ENCODE measurements around the gene CRY1. TPM values are rescaled to one million over a fixed set of nuclear protein-coding genes. Genes with fewer than 3 reads are reported as not detected.
A peak's percentile ranks its signal among the peaks of the same experiment; 100 is the strongest.

Gene CRY1
- total RNA-seq, 1 experiment from 2014 or later = 19.4 TPM

- POLR2A ChIA-PET = no interaction called here
- Mint-ChIP-seq H3K4me1 (ENCODE audit: low read depth, unreplicated experiment) (peaks cover 8% of the 10 kb centered on the region), H3K27ac (ENCODE audit: unreplicated experiment) (peak overlapping the region; percentile 9), H3K27me3 (ENCODE audit: insufficient read depth, unreplicated experiment) (no peaks in the 10 kb centered on the region), H3K4me3 (ENCODE audit: unreplicated experiment) (no peak overlapping the region), H3K36me3 (ENCODE audit: insufficient read depth, unreplicated experiment) (no peaks in the 10 kb centered on the region), H3K9me3 (ENCODE audit: unreplicated experiment) (no peaks in the 10 kb centered on the region)
- Histone ChIP-seq H3K4me3 (ENCODE audit: low read depth, low read length) (no peak overlapping the region), H3K36me3 (ENCODE audit: control insufficient read depth, insufficient read depth, low read length) (no peaks in the 10 kb centered on the region), H3K27me3 (replicated peaks; ENCODE audit: control insufficient read depth, insufficient read depth, low read length) (no peaks in the 10 kb centered on the region), H3K9me3 (no peaks in the 10 kb centered on the region), H3K4me1 (0 out of 2 replicates have a peak, but pooled peaks cover 6% of the 10 kb centered on the region)
- no TSS peak for BruUV-seq (replicated peaks)
- CTCF ChIA-PET = no interaction called here
- TF ChIP-seq CTCF (IDR thresholded peaks at IDR 0.05; ENCODE audit: insufficient read depth in 1 of 2, low read depth in 1 of 2, low read length in 1 of 2, severe bottlenecking in 1 of 2, unreplicated experiment in 1 of 2) = no peak
- intact Hi-C loops (cut with micrococcal nuclease; ENCODE audit: unreplicated experiment) = no loop called here
- DNase-seq = no peak
Measured at GRCh38 chr12:107025671-107026070, 67.7 kb downstream of the CRY1 start.

- H3K4me1 Mint-ChIP-seq (ENCODE audit: low read depth, unreplicated experiment) = no peaks in the 10 kb centered on the region
- TF ChIP-seq CTCF (IDR thresholded peaks at IDR 0.05; ENCODE audit: insufficient read depth in 1 of 2, low read depth in 1 of 2, low read length in 1 of 2, severe bottlenecking in 1 of 2, unreplicated experiment in 1 of 2) = no peak
- no peaks in the 10 kb centered on the region for H3K27me3 Mint-ChIP-seq (ENCODE audit: insufficient read depth, unreplicated experiment)
- no peak overlapping the region for H3K4me3 Mint-ChIP-seq (ENCODE audit: unreplicated experiment)
- BruUV-seq (replicated peaks) = no TSS peak
- H3K9me3 ChIP-seq = no peaks in the 10 kb centered on the region
- H3K27ac Mint-ChIP-seq (ENCODE audit: unreplicated experiment) = no peak overlapping the region
- no peaks in the 10 kb centered on the region for H3K4me1 ChIP-seq
- no peak for DNase-seq
- no peaks in the 10 kb centered on the region for H3K36me3 ChIP-seq (ENCODE audit: control insufficient read depth, insufficient read depth, low read length)
- H3K36me3 Mint-ChIP-seq (ENCODE audit: insufficient read depth, unreplicated experiment) = peaks cover 8% of the 10 kb centered on the region
- intact Hi-C loops (cut with micrococcal nuclease; ENCODE audit: unreplicated experiment) = no loop called here
- no peaks in the 10 kb centered on the region for H3K27me3 ChIP-seq (replicated peaks; ENCODE audit: control insufficient read depth, insufficient read depth, low read length)
- POLR2A ChIA-PET = no interaction called here
- CTCF ChIA-PET = no interaction called here
- no peak overlapping the region for H3K4me3 ChIP-seq (ENCODE audit: low read depth, low read length)
- H3K9me3 Mint-ChIP-seq (ENCODE audit: unreplicated experiment) = no peaks in the 10 kb centered on the region
Measured at GRCh38 chr12:107019546-107019945, 73.8 kb downstream of the CRY1 start.

- no peaks in the 10 kb centered on the region for H3K36me3 ChIP-seq (ENCODE audit: control insufficient read depth, insufficient read depth, low read length)
- no peaks in the 10 kb centered on the region for H3K27me3 ChIP-seq (replicated peaks; ENCODE audit: control insufficient read depth, insufficient read depth, low read length)
- Mint-ChIP-seq H3K4me3 (ENCODE audit: unreplicated experiment) (no peak overlapping the region), H3K27ac (ENCODE audit: unreplicated experiment) (no peak overlapping the region), H3K27me3 (ENCODE audit: insufficient read depth, unreplicated experiment) (no peaks in the 10 kb centered on the region), H3K9me3 (ENCODE audit: unreplicated experiment) (no peaks in the 10 kb centered on the region), H3K36me3 (ENCODE audit: insufficient read depth, unreplicated experiment) (peaks cover 13% of the 10 kb centered on the region), H3K4me1 (ENCODE audit: low read depth, unreplicated experiment) (no peaks in the 10 kb centered on the region)
- no peak overlapping the region for H3K4me3 ChIP-seq (ENCODE audit: low read depth, low read length)
- intact Hi-C loops (cut with micrococcal nuclease; ENCODE audit: unreplicated experiment) = no loop called here
- H3K9me3 ChIP-seq = no peaks in the 10 kb centered on the region
- H3K4me1 ChIP-seq = no peaks in the 10 kb centered on the region
- DNase-seq = no peak
- ChIA-PET CTCF (no interaction called here), POLR2A (no interaction called here)
- no peak for TF ChIP-seq CTCF (IDR thresholded peaks at IDR 0.05; ENCODE audit: insufficient read depth in 1 of 2, low read depth in 1 of 2, low read length in 1 of 2, severe bottlenecking in 1 of 2, unreplicated experiment in 1 of 2)
- BruUV-seq (replicated peaks) = no TSS peak
Measured at GRCh38 chr12:107017042-107017441, 76.3 kb downstream of the CRY1 start.
